Activated CD4-positive, alpha-beta T cell treated with anti-CD3 and anti-CD28 coated beads, Interleukin-2, amount 10 ng/mL, durations not matched to agents 24 days and 14 days (primary cell): ENCODE measurements around the gene ERICH3. TPM values are rescaled to one million over a fixed set of nuclear protein-coding genes. Genes with fewer than 3 reads are reported as not detected.

Source experiments
- DNase-seq: peaks from one replicate; pipeline ENCODE4 v3.0.0; 2022
- H3K27ac Mint-ChIP-seq: one replicate; pipeline ENCODE4 v1.8.0; 2022; ENCODE audit warnings: mild to moderate bottlenecking, mixed read lengths
- H3K27me3 Mint-ChIP-seq: one replicate; pipeline ENCODE4 v1.8.0; 2022; ENCODE audit warnings: mixed read lengths
- H3K36me3 Mint-ChIP-seq: one replicate; pipeline ENCODE4 v1.8.0; 2022; ENCODE audit warnings: low read depth, mild to moderate bottlenecking, mixed read lengths
- H3K4me1 Mint-ChIP-seq: one replicate; pipeline ENCODE4 v1.8.0; 2021; ENCODE audit warnings: mixed read lengths
- H3K4me3 Mint-ChIP-seq: one replicate; pipeline ENCODE4 v1.8.0; 2022; ENCODE audit warnings: mild to moderate bottlenecking, moderate library complexity, mixed read lengths
- H3K9me3 Mint-ChIP-seq: one replicate; pipeline ENCODE4 v1.8.0; 2021; ENCODE audit warnings: mixed read lengths
- intact Hi-C: fragments of 100-400 bp; cut with micrococcal nuclease; formaldehyde crosslinking; loops from one replicate; pipeline ENCODE4 v1.15.1; 2023
- total RNA-seq: library from RNA; stranded (reverse); gene quantifications from 2 replicates; pipeline ENCODE4 v1.2.3, GENCODE V29; 2022

The ERICH3 gene
- total RNA-seq, 1 donor from 2014 or later: not detected

DNA sequence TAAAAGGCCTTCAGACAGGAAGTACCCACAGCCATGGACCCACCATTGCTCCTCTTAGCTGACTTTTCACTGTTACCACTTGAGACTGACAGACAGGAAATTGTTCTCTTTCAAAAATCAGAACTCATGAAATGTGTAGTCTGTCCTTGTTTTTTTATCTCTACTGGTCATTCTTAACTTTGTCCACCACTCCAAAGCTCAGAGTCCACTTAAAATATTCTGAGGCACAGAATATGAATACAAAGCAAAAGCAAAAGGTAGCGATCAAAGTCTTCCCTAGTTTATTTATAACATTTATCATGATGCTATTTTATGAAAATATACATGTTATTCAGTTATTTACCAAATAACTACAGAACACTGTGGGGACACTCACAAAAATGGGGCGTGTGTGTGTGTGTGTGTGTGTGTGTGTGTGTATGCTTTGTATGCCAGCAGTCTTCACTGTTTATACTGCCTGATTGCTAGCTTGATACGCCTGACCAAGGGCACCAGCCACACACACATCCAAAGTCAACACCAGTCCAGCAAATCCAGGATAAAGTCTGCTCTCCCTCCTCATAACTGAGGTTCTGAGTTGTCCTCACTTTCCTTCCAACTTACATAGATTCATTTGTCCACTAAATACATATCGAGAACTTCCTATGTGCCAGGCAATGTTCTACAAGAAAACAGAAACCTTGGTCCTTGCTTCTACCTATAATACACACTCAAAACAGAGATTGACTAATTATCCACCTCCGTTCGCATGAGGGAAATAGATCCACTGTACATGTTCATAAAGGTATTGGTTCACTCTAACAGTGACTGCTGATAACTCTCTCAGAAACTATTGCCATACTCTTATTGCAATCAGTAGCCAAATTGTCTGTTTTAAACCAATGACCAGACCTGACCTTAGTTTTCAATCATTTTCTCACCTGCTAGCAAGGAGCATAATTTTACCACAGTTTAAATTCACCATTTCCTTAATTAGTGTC is 79.4 kb downstream of the ERICH3 start:
- H3K4me1 Mint-ChIP-seq: no peaks in the 10 kb centered on the region
- H3K36me3 Mint-ChIP-seq: no peaks in the 10 kb centered on the region
- no peaks in the 10 kb centered on the region for H3K9me3 Mint-ChIP-seq
- H3K4me3 Mint-ChIP-seq: no peak overlapping the region
- intact Hi-C loops: no loop called here
- H3K27me3 Mint-ChIP-seq: peaks cover 1% of the 10 kb centered on the region
- DNase-seq: no peak
- no peak overlapping the region for H3K27ac Mint-ChIP-seq

DNA sequence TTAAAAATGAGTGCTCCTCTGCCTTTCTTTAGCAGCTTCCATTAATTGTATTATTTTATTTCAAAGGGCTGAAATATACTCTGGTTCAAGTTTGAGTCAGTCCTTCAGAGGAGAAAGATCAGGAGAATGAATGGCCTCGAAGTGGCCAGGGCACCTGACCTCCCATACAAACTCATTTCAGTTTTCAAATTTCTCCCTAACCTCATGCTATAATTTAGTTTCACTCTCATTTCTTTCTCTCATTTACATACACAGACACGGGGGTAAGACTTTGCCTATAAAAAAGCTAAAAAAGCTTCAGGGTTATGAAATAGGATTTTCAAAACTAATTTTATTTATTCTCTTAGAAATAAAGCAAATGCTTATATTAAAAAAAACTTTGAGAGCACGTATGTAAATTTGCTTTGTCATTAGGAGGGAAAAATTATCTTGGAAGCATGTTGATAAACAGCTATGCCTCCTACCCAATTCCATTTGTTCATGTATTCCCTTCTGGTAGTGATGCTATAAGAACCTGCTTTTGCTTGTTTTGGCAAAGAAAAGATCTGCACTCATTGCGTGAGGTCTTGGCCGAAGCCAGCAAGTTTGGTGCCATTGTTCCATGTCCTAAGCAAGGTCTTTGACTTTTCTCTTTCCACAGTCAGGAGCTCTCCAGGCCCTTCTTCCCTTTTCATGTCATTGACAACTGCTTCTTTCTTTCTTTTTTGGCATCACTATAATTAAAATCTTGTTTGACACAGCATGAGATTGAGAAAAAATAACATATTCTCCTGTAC is 80.8 kb downstream of the ERICH3 start:
- H3K4me3 Mint-ChIP-seq: no peak overlapping the region
- DNase-seq: no peak
- no peaks in the 10 kb centered on the region for H3K4me1 Mint-ChIP-seq
- H3K27me3 Mint-ChIP-seq: peaks cover under 1% of the 10 kb centered on the region
- H3K9me3 Mint-ChIP-seq: no peaks in the 10 kb centered on the region
- H3K27ac Mint-ChIP-seq: no peak overlapping the region
- no peaks in the 10 kb centered on the region for H3K36me3 Mint-ChIP-seq
- intact Hi-C loops: no loop called here

- no peaks in the 10 kb centered on the region for H3K4me1 Mint-ChIP-seq
- H3K4me3 Mint-ChIP-seq: no peak overlapping the region
- no peak overlapping the region for H3K27ac Mint-ChIP-seq
- H3K36me3 Mint-ChIP-seq: no peaks in the 10 kb centered on the region
- H3K9me3 Mint-ChIP-seq: no peaks in the 10 kb centered on the region
- H3K27me3 Mint-ChIP-seq: no peaks in the 10 kb centered on the region
- DNase-seq: no peak
- intact Hi-C loops: no loop called here
Observed at GRCh38 chr1:74591949-74592348, 81.6 kb downstream of the ERICH3 start.

GRCh38 chr1:74590288-74590687 is 83.3 kb downstream of the ERICH3 start:
- intact Hi-C loops: no loop called here
- DNase-seq: no peak
- no peak overlapping the region for H3K27ac Mint-ChIP-seq
- H3K4me1 Mint-ChIP-seq: no peaks in the 10 kb centered on the region
- H3K27me3 Mint-ChIP-seq: no peaks in the 10 kb centered on the region
- H3K9me3 Mint-ChIP-seq: no peaks in the 10 kb centered on the region
- no peaks in the 10 kb centered on the region for H3K36me3 Mint-ChIP-seq
- no peak overlapping the region for H3K4me3 Mint-ChIP-seq

DNA sequence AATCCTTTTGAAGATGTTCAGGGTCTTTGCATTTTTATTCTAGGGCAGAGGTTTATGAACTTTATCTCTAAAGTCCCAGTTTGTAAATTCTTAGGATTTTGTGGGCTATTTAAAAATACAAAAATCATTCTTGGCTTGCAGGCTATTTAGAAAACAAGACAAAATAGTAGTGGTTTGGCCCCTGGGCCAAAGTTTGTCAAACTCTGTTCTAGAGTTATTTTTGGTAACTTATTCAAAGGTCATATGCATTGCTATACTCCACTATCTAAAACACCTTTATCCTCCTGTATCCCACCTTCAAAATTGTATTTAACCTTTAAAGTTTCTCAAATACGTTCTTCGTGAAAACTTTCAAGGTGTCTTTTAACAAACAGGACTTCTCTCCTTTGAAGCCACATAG is 85.7 kb downstream of the ERICH3 start:
- peaks cover 3% of the 10 kb centered on the region for H3K27me3 Mint-ChIP-seq
- intact Hi-C loops: no loop called here
- H3K36me3 Mint-ChIP-seq: no peaks in the 10 kb centered on the region
- H3K4me1 Mint-ChIP-seq: no peaks in the 10 kb centered on the region
- no peak for DNase-seq
- no peaks in the 10 kb centered on the region for H3K9me3 Mint-ChIP-seq
- H3K27ac Mint-ChIP-seq: no peak overlapping the region
- H3K4me3 Mint-ChIP-seq: no peak overlapping the region

DNA sequence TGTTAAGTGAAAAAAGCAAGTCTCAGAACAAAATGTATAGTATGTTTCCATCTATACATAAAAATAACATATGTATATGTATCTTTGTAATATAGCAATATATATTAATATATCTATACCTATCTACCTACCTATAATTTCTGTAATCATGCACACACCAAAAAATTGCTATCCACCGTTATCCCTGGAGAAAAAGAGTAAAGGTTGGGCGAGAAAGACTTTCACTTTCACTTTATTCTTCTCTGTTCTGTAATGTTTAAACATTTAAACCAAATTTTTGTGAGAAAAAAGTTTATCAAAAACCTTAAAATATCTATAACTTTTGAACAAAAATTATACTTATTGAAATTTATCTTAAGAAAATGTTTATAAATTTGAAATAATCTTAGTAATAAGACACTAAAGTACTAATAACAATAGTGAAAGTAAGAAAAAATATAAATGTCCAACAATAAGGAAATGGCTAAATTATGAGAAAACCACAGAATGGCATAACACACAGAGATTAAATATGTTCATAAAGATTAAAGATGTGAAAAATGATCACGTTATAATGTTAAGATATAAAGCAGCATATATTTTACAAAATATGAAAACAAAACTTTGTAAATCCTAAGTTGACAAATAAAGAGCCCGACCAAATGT is 87.2 kb downstream of the ERICH3 start:
- DNase-seq: no peak
- Mint-ChIP-seq H3K27me3 (peaks cover 5% of the 10 kb centered on the region), H3K9me3 (no peaks in the 10 kb centered on the region), H3K4me3 (no peak overlapping the region), H3K4me1 (no peaks in the 10 kb centered on the region), H3K36me3 (no peaks in the 10 kb centered on the region), H3K27ac (no peak overlapping the region)
- intact Hi-C loops: no loop called here

DNA sequence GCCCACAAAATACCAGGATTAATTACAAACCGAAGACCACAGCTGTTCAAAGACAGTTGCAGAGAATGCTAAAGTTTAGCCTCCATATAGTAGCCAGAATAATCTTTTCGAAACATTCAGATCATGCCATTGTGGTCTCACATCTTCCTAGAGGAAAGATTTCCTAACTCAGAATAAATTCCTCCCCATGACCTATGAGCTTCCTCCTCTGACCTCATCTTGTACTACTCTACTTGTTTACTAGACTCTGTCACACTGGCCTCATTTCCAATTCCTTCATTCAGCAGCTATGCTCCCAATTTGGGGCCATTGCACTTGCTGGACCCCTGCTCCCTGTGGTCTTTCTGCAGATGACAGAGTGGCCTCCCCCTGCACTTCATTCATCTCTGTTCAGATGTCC is 89.4 kb downstream of the ERICH3 start:
- Mint-ChIP-seq H3K4me3 (no peak overlapping the region), H3K27me3 (peaks cover 5% of the 10 kb centered on the region), H3K9me3 (no peaks in the 10 kb centered on the region), H3K27ac (no peak overlapping the region), H3K36me3 (no peaks in the 10 kb centered on the region), H3K4me1 (peaks cover 1% of the 10 kb centered on the region)
- no peak for DNase-seq
- intact Hi-C loops: no loop called here

GRCh38 chr1:74583397-74583796 is 90.2 kb downstream of the ERICH3 start:
- intact Hi-C loops: no loop called here
- Mint-ChIP-seq H3K36me3 (no peaks in the 10 kb centered on the region), H3K4me3 (no peak overlapping the region), H3K4me1 (peaks cover 1% of the 10 kb centered on the region), H3K27me3 (peaks cover 5% of the 10 kb centered on the region), H3K9me3 (no peaks in the 10 kb centered on the region), H3K27ac (no peak overlapping the region)
- no peak for DNase-seq

- no peak overlapping the region for H3K4me3 Mint-ChIP-seq
- peaks cover 1% of the 10 kb centered on the region for H3K4me1 Mint-ChIP-seq
- intact Hi-C loops: no loop called here
- no peak for DNase-seq
- H3K36me3 Mint-ChIP-seq: no peaks in the 10 kb centered on the region
- no peak overlapping the region for H3K27ac Mint-ChIP-seq
- H3K27me3 Mint-ChIP-seq: peaks cover 6% of the 10 kb centered on the region
- no peaks in the 10 kb centered on the region for H3K9me3 Mint-ChIP-seq
Observed at GRCh38 chr1:74579425-74579824, 94.2 kb downstream of the ERICH3 start.

DNA sequence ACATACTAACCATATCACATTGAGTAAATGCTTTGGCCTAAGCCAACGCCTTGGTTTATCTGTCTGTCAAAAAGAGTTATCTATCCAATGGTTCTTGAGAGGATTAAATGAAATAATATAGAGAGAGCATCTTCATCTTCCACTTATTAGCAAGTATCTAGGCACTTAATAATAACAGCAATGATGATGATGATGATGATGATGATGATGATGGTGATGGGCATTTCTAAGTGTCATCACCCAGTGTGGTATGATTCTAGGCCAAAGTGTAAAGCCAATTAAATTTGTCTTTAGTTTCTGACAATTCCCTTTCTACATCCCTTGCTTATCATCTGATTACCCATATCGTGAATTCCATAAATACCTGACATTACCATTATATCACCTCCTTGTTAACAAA is 95.5 kb downstream of the ERICH3 start:
- intact Hi-C loops: no loop called here
- H3K4me1 Mint-ChIP-seq: peaks cover 1% of the 10 kb centered on the region

GRCh38 chr1:74571891-74572290 is 101.7 kb downstream of the ERICH3 start:
- intact Hi-C loops: no loop called here
- Mint-ChIP-seq H3K4me1 (no peaks in the 10 kb centered on the region), H3K27me3 (no peaks in the 10 kb centered on the region), H3K9me3 (no peaks in the 10 kb centered on the region), H3K27ac (no peak overlapping the region), H3K4me3 (no peak overlapping the region), H3K36me3 (no peaks in the 10 kb centered on the region)
- no peak for DNase-seq

More for the DNA sequence above, 95.5 kb downstream of the ERICH3 start:
- Mint-ChIP-seq H3K4me3 (no peak overlapping the region), H3K27me3 (peaks cover 4% of the 10 kb centered on the region), H3K9me3 (no peaks in the 10 kb centered on the region), H3K27ac (no peak overlapping the region), H3K36me3 (no peaks in the 10 kb centered on the region)
- DNase-seq: no peak

DNA sequence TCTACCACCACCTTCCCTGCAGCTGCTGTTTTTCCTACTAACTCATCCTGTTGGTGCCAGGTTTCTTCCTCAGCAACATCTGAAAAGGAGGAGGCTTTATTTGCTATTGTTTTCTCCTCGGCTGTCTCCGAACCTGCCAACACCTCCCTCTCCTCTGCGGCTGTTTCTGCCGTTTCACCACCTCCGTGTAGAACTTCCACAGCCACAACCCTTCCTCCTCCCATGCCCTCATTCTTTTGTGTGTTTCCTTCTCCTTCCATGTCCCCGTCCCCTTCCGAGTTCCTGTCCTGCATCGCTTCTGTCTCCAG is 102.1 kb downstream of the ERICH3 start:
- H3K27ac Mint-ChIP-seq: no peak overlapping the region
- no peaks in the 10 kb centered on the region for H3K27me3 Mint-ChIP-seq
- DNase-seq: no peak
- intact Hi-C loops: no loop called here
- H3K4me1 Mint-ChIP-seq: no peaks in the 10 kb centered on the region
- no peak overlapping the region for H3K4me3 Mint-ChIP-seq
- H3K9me3 Mint-ChIP-seq: no peaks in the 10 kb centered on the region
- no peaks in the 10 kb centered on the region for H3K36me3 Mint-ChIP-seq

DNA sequence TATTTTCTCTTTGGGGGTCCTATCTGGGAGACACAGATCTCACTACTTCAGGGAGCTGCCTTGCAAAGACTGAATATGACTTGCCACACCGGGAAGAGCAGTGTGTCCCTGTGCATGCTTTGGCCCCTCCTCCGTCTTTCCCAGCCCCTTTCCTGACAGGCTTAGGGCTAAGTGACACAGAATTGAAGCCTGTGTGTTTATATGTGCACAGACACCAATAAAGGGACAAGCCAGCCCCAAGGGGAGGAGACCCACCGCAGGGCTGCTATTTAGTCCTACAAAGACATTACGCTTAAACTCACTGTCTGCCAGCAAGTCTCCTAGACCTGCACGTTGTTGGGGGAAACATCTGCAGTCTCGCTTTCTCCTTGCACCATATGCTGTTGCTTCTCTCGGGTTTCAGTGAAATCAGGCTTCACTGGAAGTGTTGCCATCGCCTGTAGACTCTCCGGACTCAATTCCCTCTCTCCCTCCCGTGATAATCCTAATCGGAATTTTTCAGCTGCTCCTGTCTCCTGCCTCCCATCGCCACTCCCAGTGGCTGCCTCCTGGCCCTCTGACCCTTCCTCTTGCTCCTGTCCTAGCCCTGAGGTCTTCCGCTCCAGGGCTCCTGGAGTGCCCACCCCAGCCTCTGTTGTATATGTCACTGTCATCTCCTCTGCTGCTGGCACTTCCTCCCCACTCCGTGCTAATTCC is 102.6 kb downstream of the ERICH3 start:
- intact Hi-C loops: no loop called here
- Mint-ChIP-seq H3K27ac (no peak overlapping the region), H3K4me3 (no peak overlapping the region), H3K9me3 (no peaks in the 10 kb centered on the region), H3K4me1 (no peaks in the 10 kb centered on the region), H3K36me3 (no peaks in the 10 kb centered on the region), H3K27me3 (no peaks in the 10 kb centered on the region)
- no peak for DNase-seq
